Frontal cortex (tissue), 4 donors: ENCODE measurements around the gene MICAL2. TPM values are rescaled to one million over a fixed set of nuclear protein-coding genes. Genes with fewer than 3 reads are reported as not detected.

Source experiments
- DNase-seq, 2 donors: peaks; one replicate each; pipeline ENCODE4 v3.0.0; 2012; ENCODE audit warnings: low spot score in 2 of 2
- FAIRE-seq: peaks from 2 replicates; lab custom pipeline; 2012; peaks lifted over from hg19 to GRCh38; lab: Jason Lieb, UNC
- total RNA-seq: library from RNA; depleted of rRNA; stranded (reverse); fragments of >200 nt; gene quantifications from one replicate; pipeline ENCODE4 v1.2.3, GENCODE V29; 2014
- donor health status: control.
- donor health status: control.
- donor health status: control.

MICAL2 gene
- total RNA-seq, 1 donor from 2014 or later, result 14.3 TPM

- no peak for FAIRE-seq
- no peak for DNase-seq
Observed at GRCh38 chr11:12113294-12113693, 2.9 kb downstream of the MICAL2 start.

DNA sequence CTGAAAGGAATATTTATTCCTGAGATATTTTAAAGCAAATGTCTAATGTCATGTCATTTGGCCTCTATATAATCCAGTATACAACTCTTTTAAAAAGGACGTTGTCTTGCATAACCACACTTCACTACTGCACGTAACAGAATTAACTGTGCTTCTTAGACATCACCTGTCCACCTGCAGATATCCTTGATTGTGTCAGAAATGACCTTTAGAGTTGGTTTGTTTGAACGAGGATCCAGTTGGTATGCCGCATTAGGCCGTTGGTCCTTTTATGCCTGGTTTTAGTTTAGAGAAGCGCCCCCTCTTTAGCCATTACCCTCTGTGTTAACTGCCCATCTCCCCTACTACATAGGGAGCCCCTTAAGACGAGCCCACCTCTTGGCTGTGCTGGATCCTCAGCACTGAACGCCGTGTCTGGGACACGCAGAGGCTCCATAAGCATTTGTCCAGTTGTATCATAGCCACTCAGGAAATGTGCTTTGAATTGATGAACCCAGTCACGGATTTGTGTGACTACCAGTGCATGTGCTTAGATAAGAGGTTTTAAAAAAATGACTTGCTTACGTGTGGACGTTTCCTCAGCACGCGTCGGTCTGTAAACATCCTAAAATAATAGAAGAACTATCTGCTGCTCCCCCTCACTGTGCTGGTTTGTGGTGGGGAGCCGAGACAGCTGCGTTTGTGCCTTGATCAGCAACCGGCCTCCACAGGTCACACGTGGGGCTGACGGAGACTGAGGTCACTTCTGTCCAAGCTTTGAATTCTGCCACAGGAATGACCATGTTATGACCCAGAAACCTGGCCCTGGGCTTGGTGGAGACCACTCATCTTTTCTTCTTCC is 4.0 kb downstream of the MICAL2 start:
- no peak for DNase-seq
- FAIRE-seq, result no peak

GRCh38 chr11:12116425-12117032 is 6.1 kb downstream of the MICAL2 start:
- no peak for FAIRE-seq
- no peak for DNase-seq

DNA sequence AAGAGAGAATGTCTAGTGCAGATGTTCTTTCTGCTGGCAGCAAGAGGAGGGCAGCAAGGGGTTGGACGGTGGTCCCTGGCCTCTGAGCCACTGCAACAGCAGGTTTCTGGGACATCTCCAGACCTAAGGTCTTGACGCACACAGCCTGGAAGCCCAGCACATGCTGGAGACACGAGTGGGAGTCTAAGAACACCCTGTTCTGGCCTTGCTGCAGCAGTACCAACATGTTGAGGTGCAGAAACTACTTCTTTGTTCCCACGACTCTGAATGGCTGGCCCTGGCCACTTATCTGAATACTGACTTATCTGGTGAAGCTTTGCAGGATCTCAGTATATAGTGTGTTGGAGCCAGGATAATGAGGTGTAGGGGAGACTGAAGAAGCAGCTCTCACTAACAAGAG is 6.8 kb downstream of the MICAL2 start:
- no peak for FAIRE-seq

DNA sequence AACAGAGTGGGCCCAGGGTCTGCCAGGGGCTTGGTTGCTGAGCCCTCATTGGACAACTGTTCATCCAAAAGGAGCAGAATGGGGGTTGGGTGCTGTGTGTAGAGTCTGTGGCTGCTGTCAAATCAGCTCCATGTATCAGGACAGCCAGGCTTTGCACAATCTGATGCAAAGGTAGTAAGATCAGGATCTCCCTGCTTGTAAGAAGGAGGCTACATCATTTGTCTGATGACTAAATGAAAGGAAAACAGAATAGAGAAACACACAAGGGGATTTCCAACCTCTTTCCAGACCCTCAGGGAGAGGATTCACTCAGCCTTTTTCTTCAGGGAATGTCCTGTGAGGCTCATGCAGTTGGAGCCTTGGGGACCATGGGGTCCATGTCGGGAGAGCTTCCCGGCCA is 7.2 kb downstream of the MICAL2 start:
- DNase-seq (no peak), FAIRE-seq (no peak)

More for the DNA sequence above, 6.8 kb downstream of the MICAL2 start:
- no peak for DNase-seq

DNA sequence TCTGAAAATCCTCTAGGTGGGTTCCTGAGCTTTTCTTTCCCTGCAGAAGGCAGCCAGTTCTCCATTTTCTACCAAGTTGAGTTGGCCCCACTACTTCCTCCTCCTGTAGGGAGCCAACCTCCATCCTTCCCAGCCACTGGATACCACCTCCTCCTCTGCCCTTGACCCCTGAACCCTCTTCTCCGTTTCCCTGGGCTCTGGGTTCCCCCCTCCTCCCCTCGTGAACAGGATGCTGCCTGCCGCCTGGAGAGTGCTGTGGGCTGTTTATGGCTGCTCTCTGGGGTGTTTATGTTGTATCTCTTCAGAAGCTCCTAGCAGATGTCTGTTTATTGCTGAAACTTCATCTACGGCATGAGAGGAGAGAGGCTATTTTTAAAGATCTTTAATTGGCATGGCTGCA is 8.6 kb downstream of the MICAL2 start:
- FAIRE-seq, result no peak
- DNase-seq, result no peak

- no peak for FAIRE-seq
- DNase-seq, result no peak
Observed at GRCh38 chr11:12119502-12119901, 9.1 kb downstream of the MICAL2 start.

- FAIRE-seq (no peak), DNase-seq (no peak)
Observed at GRCh38 chr11:12120031-12121008, 9.9 kb downstream of the MICAL2 start.

GRCh38 chr11:12121011-12121410 is 10.6 kb downstream of the MICAL2 start:
- FAIRE-seq, result no peak
- no peak for DNase-seq

DNA sequence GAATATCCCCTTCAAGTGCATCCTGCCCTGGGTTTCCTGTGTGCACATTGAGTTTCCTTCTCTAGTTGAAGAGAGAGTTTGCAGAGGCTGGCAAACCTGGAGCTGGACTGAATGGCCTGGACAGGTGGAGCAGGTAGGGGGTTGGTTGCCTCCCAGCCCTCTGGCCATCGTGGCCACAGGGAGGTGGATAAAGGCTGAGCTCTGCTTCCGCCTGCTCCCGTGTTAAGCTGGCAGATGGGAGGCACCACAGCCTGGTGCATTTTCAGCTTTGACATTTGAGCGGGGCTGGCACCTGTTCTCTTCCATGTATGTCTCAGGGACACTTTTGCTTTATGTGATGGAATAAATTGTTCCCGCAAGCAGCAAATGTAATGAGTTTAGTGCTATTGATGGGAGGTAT is 11.1 kb downstream of the MICAL2 start:
- DNase-seq, result no peak

DNA sequence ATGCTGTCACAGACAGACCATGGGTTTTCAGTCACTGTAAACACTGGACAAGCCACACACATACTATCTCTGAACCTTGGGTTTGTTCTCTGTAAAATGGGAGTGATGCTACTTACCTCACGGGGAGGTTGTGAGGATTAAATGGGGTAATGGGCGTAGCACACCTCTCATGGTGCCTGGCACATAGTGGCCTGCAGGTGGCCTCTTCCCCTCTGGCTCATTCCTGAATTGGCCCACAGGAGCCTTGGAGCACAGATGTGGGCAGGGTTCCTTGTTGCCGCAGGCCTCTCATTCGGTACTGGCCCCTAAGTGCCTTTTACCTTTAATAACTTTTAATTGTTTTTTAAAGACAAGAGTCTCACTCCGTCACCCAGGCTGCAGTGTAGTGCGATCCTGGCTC is 11.7 kb downstream of the MICAL2 start:
- FAIRE-seq (no peak), DNase-seq (no peak)

More for the DNA sequence above, 11.1 kb downstream of the MICAL2 start:
- FAIRE-seq, result no peak

DNA sequence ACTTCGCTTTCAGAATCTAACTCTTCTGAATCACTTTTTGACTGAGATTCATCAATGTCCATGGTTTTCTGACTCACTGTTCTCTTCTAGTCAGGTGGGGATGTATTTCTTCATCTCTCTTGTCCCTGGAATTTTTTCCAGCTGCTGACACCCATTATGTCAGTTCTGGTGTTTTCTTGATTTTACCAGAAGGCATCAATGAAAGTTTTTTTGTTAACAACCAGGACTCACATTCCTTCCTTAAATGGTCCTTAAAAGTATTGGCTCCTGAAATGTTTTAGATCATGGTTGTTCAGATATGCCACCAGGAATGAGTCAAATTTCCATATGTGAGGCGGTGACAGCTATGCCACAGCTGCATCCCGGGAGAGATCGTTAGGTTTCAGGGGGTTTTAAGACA is 12.9 kb downstream of the MICAL2 start:
- DNase-seq, result no peak
- no peak for FAIRE-seq

GRCh38 chr11:12123799-12124198 is 13.4 kb downstream of the MICAL2 start:
- no peak for DNase-seq
- FAIRE-seq, result no peak

DNA sequence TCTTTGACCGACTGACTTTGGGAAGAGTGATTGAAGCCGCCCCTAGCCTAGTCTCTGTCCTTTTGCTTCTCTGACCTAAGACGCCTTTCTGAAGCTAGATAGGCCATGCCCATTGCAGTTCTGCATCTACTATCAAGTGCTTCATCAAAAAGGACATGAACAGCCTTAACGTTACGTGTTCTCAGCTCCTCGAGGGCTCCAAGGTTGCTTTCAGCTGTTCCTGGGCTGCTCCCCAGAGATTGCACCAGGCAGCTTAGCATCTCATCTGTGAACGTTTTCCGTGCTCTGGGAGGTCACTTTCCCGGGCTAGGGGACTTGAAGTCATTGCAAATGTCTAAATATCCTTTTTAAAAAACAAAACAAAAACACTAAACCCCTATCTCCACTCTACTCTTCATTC is 13.9 kb downstream of the MICAL2 start:
- FAIRE-seq, result no peak

GRCh38 chr11:12125609-12126149 is 15.3 kb downstream of the MICAL2 start:
- DNase-seq (no peak), FAIRE-seq (no peak)

More for the DNA sequence above, 13.9 kb downstream of the MICAL2 start:
- no peak for DNase-seq

DNA sequence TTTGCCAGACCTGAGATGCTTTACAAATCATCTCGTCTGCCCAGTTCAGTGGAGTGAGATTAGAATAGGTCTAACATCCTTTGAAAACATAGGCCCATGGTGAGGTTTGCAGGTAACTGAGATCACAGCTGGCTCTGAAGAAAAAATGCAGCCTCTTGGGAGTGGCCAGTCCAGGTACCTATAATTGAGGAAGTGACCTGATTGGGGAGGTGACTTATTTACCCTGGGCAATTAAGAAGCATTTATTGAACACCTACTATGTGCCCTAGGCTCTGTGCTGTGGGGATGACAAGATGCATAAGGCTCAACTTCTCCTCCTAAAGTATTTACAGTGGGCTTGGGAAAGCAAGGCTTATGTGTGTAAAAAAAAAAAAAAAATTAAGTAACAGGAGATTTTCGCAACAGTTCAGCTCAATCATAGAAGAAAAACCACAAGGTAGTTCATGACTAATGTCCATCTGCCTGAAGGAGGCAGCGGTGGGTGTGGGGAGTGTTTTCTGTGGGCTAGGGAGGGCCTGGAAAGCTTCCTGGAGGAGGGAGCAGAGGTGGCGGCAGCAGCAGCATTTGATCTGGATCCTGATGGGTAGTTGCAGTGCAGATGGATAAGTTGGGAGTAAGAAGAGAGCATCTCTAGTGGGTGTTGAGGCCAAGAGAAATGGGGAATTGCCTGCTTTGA is 16.1 kb downstream of the MICAL2 start:
- DNase-seq, result no peak
- no peak for FAIRE-seq

DNA sequence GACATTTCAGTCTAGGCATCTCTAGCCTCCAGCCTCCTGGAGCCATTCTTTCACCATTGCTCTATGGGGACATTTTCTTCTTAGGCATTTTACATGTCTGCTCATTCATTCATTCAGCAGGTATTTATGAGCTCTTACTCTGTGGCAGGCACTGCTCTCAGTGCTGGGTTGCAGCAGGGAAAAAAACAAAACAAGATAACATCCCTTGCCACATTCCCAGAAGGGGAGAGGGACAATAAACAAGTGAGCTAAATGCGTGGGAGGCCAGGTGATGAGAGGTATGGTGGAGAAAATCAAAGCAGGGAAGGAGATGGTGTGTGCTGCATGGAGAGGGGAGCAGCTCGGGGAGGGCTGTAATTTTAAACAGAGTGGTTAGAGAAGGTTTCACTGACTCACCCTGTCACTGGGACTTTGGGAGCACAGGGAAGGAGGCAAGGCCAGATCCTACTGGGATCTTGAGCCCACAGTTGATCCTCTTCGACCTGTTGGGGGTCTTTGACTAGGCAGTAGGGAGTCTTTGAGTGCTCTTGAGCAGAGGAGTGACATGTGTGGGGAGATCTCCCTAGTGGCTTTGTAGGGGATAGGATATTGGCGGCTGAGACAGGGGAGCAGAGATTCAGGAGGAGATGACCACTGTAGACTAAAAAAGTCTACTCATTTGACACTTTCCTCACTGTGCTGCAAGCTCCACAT is 17.0 kb downstream of the MICAL2 start:
- DNase-seq (no peak), FAIRE-seq (no peak)

GRCh38 chr11:12128301-12128751 is 17.9 kb downstream of the MICAL2 start:
- FAIRE-seq (no peak), DNase-seq (no peak)

DNA sequence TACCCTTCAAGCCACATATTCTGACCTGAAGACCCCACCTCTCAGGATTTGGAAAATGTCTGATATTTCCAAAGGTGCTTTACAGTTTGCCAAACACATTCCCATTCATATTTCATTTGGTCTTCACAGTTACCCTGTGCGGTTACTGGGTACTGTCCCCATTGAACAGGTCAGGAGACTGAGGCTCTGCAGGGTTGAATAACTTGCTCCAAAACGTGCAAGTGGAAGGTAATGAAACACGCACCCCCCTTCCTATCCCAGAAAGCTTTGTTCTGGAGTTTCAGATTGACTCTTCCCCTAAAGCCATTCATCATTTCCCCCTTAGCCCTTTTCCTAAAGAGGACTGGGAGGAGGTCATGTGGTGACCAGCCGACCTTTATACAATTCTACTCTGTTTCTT is 18.8 kb downstream of the MICAL2 start:
- no peak for FAIRE-seq
- DNase-seq, result no peak
